Thoracic aorta (tissue), 2 donors: ENCODE measurements around the gene KRTAP2-2. TPM values are rescaled to one million over a fixed set of nuclear protein-coding genes. Genes with fewer than 3 reads are reported as not detected.
"Not testable (repeated sequence)": the region's sequence is repeated elsewhere in the genome, so short reads cannot be mapped to it uniquely, and the experiment has no call there.

Source experiments
- ATAC-seq: fragments of 150-250 bp; one replicate; pipeline ENCODE4 v1.8.0; 2017; ENCODE audit warnings: low read depth; ENCODE audit not compliant: insufficient number of reproducible peaks, low FRiP score
- DNase-seq: peaks from one replicate; pipeline ENCODE4 v3.0.0-alpha.2; 2020; ENCODE audit warnings: low spot score
- H3K27ac ChIP-seq, 2 donors: fragments of 200-600 bp; sonication (generic); 1 replicate in 1 of 2; 2 replicates in 1 of 2; pipeline ENCODE4 v1.5.1; 2016; ENCODE audit warnings: mild to moderate bottlenecking in 2 of 2, moderate library complexity in 2 of 2
- H3K27me3 ChIP-seq: fragments of 200-600 bp; sonication (generic); replicated peaks from 2 replicates; pipeline ENCODE4 v1.6.0; 2016; ENCODE audit warnings: mild to moderate bottlenecking; ENCODE audit not compliant: insufficient read depth
- H3K36me3 ChIP-seq: fragments of 200-600 bp; sonication (generic); one replicate; pipeline ENCODE4 v1.5.1; 2016
- H3K4me1 ChIP-seq, 2 donors: fragments of 200-600 bp; sonication (generic); 1 replicate in 1 of 2; 2 replicates in 1 of 2; pipeline versions ENCODE4 v1.5.1 to v1.6.0; 2016; ENCODE audit warnings: low read depth in 2 of 2, mild to moderate bottlenecking in 1 of 2; ENCODE audit not compliant: control insufficient read depth in 1 of 2
- H3K4me3 ChIP-seq: fragments of 200-600 bp; sonication (generic); 2 replicates; pipeline ENCODE4 v1.5.1; 2016; ENCODE audit warnings: mild to moderate bottlenecking
- H3K9me3 ChIP-seq: fragments of 200-600 bp; sonication (generic); 2 replicates; pipeline ENCODE4 v1.5.1; 2016
- CTCF ChIP-seq: fragments of 200-600 bp; sonication (generic); IDR thresholded peaks from one replicate; pipeline ENCODE4 v1.5.1; 2019; ENCODE audit warnings: antibody characterized with exemption
- total RNA-seq, 2 donors: library from RNA; depleted of rRNA; stranded (reverse); fragments of >200 nt; gene quantifications; one replicate each; pipeline versions ENCODE4 v1.1.0 to v1.2.3, GENCODE V29; 2016

KRTAP2-2 gene
- total RNA-seq, 2 donors from 2014 or later = not detected

- ATAC-seq = no peak
- H3K9me3 ChIP-seq = no peaks in the 10 kb centered on the region
These were observed 43.0 kb upstream of the KRTAP2-2 start, which contains the start of gene KRTAP4-8 for GRCh38 chr17:41098042-41098441. TSS of gene KRTAP4-8 (minus strand) at chr17:41098142. CDS start at chr17:41098084, 58 bp downstream.

GRCh38 chr17:41096055-41096454 lies 41.0 kb upstream of the KRTAP2-2 start:
- no peaks in the 10 kb centered on the region for H3K4me1 ChIP-seq
- H3K4me3 ChIP-seq = no peak overlapping the region
- H3K27ac ChIP-seq = no peak overlapping the region
- no peak for TF ChIP-seq CTCF
- no peaks in the 10 kb centered on the region for H3K9me3 ChIP-seq
- DNase-seq (no peak), ATAC-seq (no peak)
- H3K36me3 ChIP-seq = no peaks in the 10 kb centered on the region
- no peaks in the 10 kb centered on the region for H3K27me3 ChIP-seq

More at GRCh38 chr17:41098042-41098441, 43.0 kb upstream of the KRTAP2-2 start, which contains the start of gene KRTAP4-8:
- H3K27me3 ChIP-seq = no peaks in the 10 kb centered on the region
- H3K27ac ChIP-seq = no peak within 1 kb of the TSS
- no peak for DNase-seq
- no peak within 1 kb of the TSS for H3K4me3 ChIP-seq
- no peak for TF ChIP-seq CTCF
- no peaks in the 10 kb centered on the region for H3K36me3 ChIP-seq
- H3K4me1 ChIP-seq = no peaks in the 10 kb centered on the region

GRCh38 chr17:41088760-41089352 lies 33.8 kb upstream of the KRTAP2-2 start:
- not testable (repeated sequence) for H3K27ac ChIP-seq, H3K9me3 ChIP-seq, H3K36me3 ChIP-seq, ATAC-seq, H3K4me3 ChIP-seq, H3K4me1 ChIP-seq, DNase-seq, H3K27me3 ChIP-seq

GRCh38 chr17:41084100-41084856 lies 29.2 kb upstream of the KRTAP2-2 start, which contains the start of gene KRTAP4-7:
TSS of gene KRTAP4-7 (plus strand) at chr17:41084150. CDS start at chr17:41084207, 57 bp downstream.
- not testable (repeated sequence) for DNase-seq, H3K4me3 ChIP-seq, H3K27ac ChIP-seq, H3K4me1 ChIP-seq, ATAC-seq, H3K9me3 ChIP-seq, H3K36me3 ChIP-seq, H3K27me3 ChIP-seq

GRCh38 chr17:41083427-41083826 lies 28.4 kb upstream of the KRTAP2-2 start:
- not testable (repeated sequence) for H3K4me3 ChIP-seq, ATAC-seq, H3K9me3 ChIP-seq, H3K36me3 ChIP-seq, H3K27ac ChIP-seq, DNase-seq, H3K4me1 ChIP-seq, H3K27me3 ChIP-seq

- Histone ChIP-seq H3K27me3 (no peaks in the 10 kb centered on the region), H3K9me3 (no peaks in the 10 kb centered on the region), H3K4me1 (no peaks in the 10 kb centered on the region), H3K4me3 (no peak overlapping the region), H3K36me3 (no peaks in the 10 kb centered on the region), H3K27ac (no peak overlapping the region)
- TF ChIP-seq CTCF = no peak
- no peak for ATAC-seq
- no peak for DNase-seq
These were observed 27.6 kb upstream of the KRTAP2-2 start for GRCh38 chr17:41082626-41083025.
